ENCODE data around the gene SPATA22.

GRCh38 chr17:3501344-3501743 is 29.7 kb upstream of the SPATA22 start:
- TF ChIP-seq POLR2AphosphoS5 (IDR thresholded peaks at IDR 0.05; ENCODE audit: low read depth, low read length) (no peak), TAF1 (IDR thresholded peaks at IDR 0.05; ENCODE audit: borderline replicate concordance, insufficient read depth, low read length) (no peak), SIN3A (IDR thresholded peaks at IDR 0.05; ENCODE audit: borderline replicate concordance, insufficient read depth, low read length) (no peak)

Data from PFSK-1 (cell line).